GM23338 (cell line): ENCODE results near the gene ZNF844. TPM values are rescaled to one million over a fixed set of nuclear protein-coding genes. Genes with fewer than 3 reads are reported as not detected.

Experiments used
- ATAC-seq: fragments of 200-7000 bp; cut with Tn5 transposase; 3 replicates; pipeline ENCODE4 v1.9.1; 2020
- DNase-seq: peaks from one replicate; pipeline ENCODE4 v3.0.0-alpha.2; 2015; ENCODE audit warnings: low spot score
- H2AFZ ChIP-seq: fragments of 200-600 bp; sonication (generic); 2 replicates; pipeline ENCODE4 v1.8.0; 2016; ENCODE audit warnings: antibody characterized with exemption, mild to moderate bottlenecking, moderate library complexity
- H3F3A ChIP-seq: fragments of 200-600 bp; sonication (generic); replicated peaks from 2 replicates; pipeline ENCODE4 v1.8.0; 2017; ENCODE audit warnings: antibody characterized with exemption, mixed run types, low read depth
- H3K27ac ChIP-seq: fragments of 200-600 bp; sonication (generic); 2 replicates; pipeline ENCODE4 v1.6.1; 2016; ENCODE audit warnings: low read depth
- H3K27me3 ChIP-seq: fragments of 200-600 bp; sonication (generic); 2 replicates; pipeline ENCODE4 v1.8.0; 2016; ENCODE audit warnings: mild to moderate bottlenecking, mixed run types, moderate library complexity; ENCODE audit not compliant: insufficient read depth
- H3K36me3 ChIP-seq: fragments of 200-600 bp; sonication (generic); 2 replicates; pipeline ENCODE4 v1.8.0; 2016; ENCODE audit warnings: mild to moderate bottlenecking; ENCODE audit not compliant: insufficient read depth
- H3K4me1 ChIP-seq: fragments of 200-600 bp; sonication (generic); 2 replicates; pipeline ENCODE4 v1.8.0; 2016; ENCODE audit warnings: mild to moderate bottlenecking, moderate library complexity; ENCODE audit not compliant: insufficient read depth
- H3K4me2 ChIP-seq: fragments of 200-600 bp; sonication (generic); 2 replicates; pipeline ENCODE4 v1.7.1; 2017; ENCODE audit warnings: mixed run types
- H3K4me3 ChIP-seq: fragments of 200-600 bp; sonication (generic); 2 replicates; pipeline ENCODE4 v1.6.1; 2016; ENCODE audit warnings: mixed run types
- H3K79me2 ChIP-seq: fragments of 200-600 bp; sonication (generic); replicated peaks from 2 replicates; pipeline ENCODE4 v1.8.0; 2017; ENCODE audit warnings: mild to moderate bottlenecking; ENCODE audit not compliant: insufficient read depth
- H3K9me2 ChIP-seq: fragments of 200-600 bp; sonication (generic); 2 replicates; pipeline ENCODE4 v1.8.0; 2017; ENCODE audit not compliant: insufficient read depth
- H4K20me1 ChIP-seq: fragments of 200-600 bp; sonication (generic); replicated peaks from 2 replicates; pipeline ENCODE4 v1.8.0; 2017; ENCODE audit warnings: mild to moderate bottlenecking; ENCODE audit not compliant: insufficient read depth
- H3K27ac Mint-ChIP-seq: 2 replicates; pipeline ENCODE4 v1.8.0; 2020; ENCODE audit warnings: inconsistent platforms, mild to moderate bottlenecking, moderate library complexity, mixed read lengths
- H3K27me3 Mint-ChIP-seq: 3 replicates; pipeline ENCODE4 v1.8.0; 2022; ENCODE audit warnings: low read depth, mild to moderate bottlenecking, moderate library complexity, mixed read lengths, inconsistent platforms; ENCODE audit not compliant: insufficient read depth, poor library complexity
- H3K36me3 Mint-ChIP-seq: 3 replicates; pipeline ENCODE4 v1.8.0; 2021; ENCODE audit warnings: low read depth, mild to moderate bottlenecking, inconsistent platforms, moderate library complexity, mixed read lengths
- H3K4me1 Mint-ChIP-seq: 3 replicates; pipeline ENCODE4 v1.8.0; 2020; ENCODE audit warnings: mild to moderate bottlenecking, inconsistent platforms, mixed read lengths
- H3K4me3 Mint-ChIP-seq: 3 replicates; pipeline ENCODE4 v1.8.0; 2021; ENCODE audit warnings: moderate library complexity, mild to moderate bottlenecking, inconsistent platforms, mixed read lengths
- H3K9me3 Mint-ChIP-seq: 3 replicates; pipeline ENCODE4 v1.8.0; 2020; ENCODE audit warnings: moderate library complexity, mild to moderate bottlenecking, inconsistent platforms, mixed read lengths
- CREB1 ChIP-seq: fragments of 250-450 bp; sonication (Bioruptor Pico); IDR thresholded peaks from 2 replicates; pipeline ENCODE4 v1.5.0; 2020; ENCODE audit warnings: low read depth, mild to moderate bottlenecking, moderate library complexity
- EZH2 ChIP-seq: fragments of 200-600 bp; sonication (generic); IDR thresholded peaks from one replicate; pipeline ENCODE4 v1.8.0; 2017; ENCODE audit warnings: antibody characterized with exemption, mild to moderate bottlenecking, low read depth; ENCODE audit not compliant: unreplicated experiment
- EZH2phosphoT487 ChIP-seq: fragments of 200-600 bp; sonication (generic); IDR thresholded peaks from one replicate; pipeline ENCODE4 v1.8.1; 2018; ENCODE audit warnings: antibody characterized with exemption; ENCODE audit not compliant: unreplicated experiment
- JUNB ChIP-seq: IDR thresholded peaks from one replicate; pipeline ENCODE4 v1.6.1; 2016; ENCODE audit warnings: antibody characterized with exemption; ENCODE audit not compliant: unreplicated experiment
- NANOG ChIP-seq: IDR thresholded peaks from 2 replicates; pipeline ENCODE4 v1.6.1; 2016; ENCODE audit warnings: antibody characterized with exemption, borderline replicate concordance
- polyA plus RNA-seq: library from polyadenylated mRNA; unstranded; fragments of >200 nt; fragmentation: Nextera tagmentation; extraction: Ambion mirVana; gene quantifications from 2 replicates; pipeline ENCODE4 v1.2.1, GENCODE V29; 2016
- total RNA-seq: library from RNA; depleted of rRNA; stranded (reverse); fragments of >200 nt; shearing (Covaris generic); gene quantifications from 2 replicates; pipeline ENCODE4 v1.2.3, GENCODE V29; 2014
- TF ChIP-seq, protein P1 (sequence below): fragments of 250-450 bp; sonication (Bioruptor Pico); IDR thresholded peaks from 2 replicates; pipeline ENCODE4 v1.5.0; 2020; ENCODE audit warnings: mild to moderate bottlenecking, moderate library complexity
- TF ChIP-seq, protein P2 (sequence below), 2 experiments: fragments of 200-600 bp in 1 of 2; sonication (generic) in 1 of 2; conservative IDR thresholded peaks; 2 replicates each; pipeline versions ENCODE4 v1.5.1 to v1.6.1; 2016 to 2017; ENCODE audit warnings: antibody characterized with exemption in 2 of 2, low read depth in 2 of 2, mild to moderate bottlenecking in 2 of 2, moderate library complexity in 1 of 2

ZNF844 gene
- total and polyA plus RNA-seq, 2 experiments from 2014 or later: 2.1 to 10.5 TPM

DNA sequence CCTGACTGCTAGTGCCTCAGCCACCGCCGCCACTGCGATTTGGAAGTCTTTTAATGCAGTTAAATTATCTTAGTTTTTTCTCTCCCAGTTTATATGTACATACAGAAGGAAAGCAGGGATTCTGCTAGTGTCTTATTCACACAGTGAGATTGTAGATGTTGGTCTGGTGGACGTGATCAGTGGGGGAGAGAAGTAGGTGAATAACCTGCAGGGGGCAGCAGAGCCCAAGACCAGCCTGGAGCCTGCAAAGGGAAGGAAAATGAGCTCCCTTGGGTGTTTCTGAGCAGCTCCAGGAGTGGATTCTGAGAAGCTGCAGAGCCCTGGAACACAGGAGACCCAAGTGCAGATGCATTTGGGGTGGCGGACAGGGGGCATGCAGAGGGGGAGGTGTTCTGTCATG lies 26.3 kb downstream of the ZNF844 start:
- Histone ChIP-seq H3K9me2 (no peaks in the 10 kb centered on the region), H2AFZ (peak overlapping the region; percentile 16; the same call in 1 of the 2 replicates), H3K27me3 (no peaks in the 10 kb centered on the region), H3F3A (no peaks in the 10 kb centered on the region; the same call in 1 of the 2 replicates), H3K4me1 (0 out of 2 replicates have a peak, but pooled peaks cover 3% of the 10 kb centered on the region), H4K20me1 (no peaks in the 10 kb centered on the region; the same call in none of the 2 replicates), H3K27ac (no peak overlapping the region), H3K79me2 (peaks cover 32% of the 10 kb centered on the region), H3K36me3 (peaks cover 16% of the 10 kb centered on the region), H3K4me3 (no peak overlapping the region), H3K4me2 (no peak overlapping the region)
- Mint-ChIP-seq H3K4me3 (no peak overlapping the region), H3K4me1 (no peaks in the 10 kb centered on the region; the same call in 2 of the 3 replicates), H3K27me3 (peaks cover 13% of the 10 kb centered on the region), H3K36me3 (peaks cover 52% of the 10 kb centered on the region), H3K9me3 (peaks cover 94% of the 10 kb centered on the region), H3K27ac (no peak overlapping the region)
- peak; percentile 71 for DNase-seq
- peak; percentile 41; the same call in 2 of the 3 replicates for ATAC-seq
- TF ChIP-seq CREB1 (CRISPR knock-in tag) (no peak), EZH2phosphoT487 (no peak), JUNB (no peak), EZH2 (no peak), NANOG (no peak)
- TF ChIP-seq, protein P1, sequence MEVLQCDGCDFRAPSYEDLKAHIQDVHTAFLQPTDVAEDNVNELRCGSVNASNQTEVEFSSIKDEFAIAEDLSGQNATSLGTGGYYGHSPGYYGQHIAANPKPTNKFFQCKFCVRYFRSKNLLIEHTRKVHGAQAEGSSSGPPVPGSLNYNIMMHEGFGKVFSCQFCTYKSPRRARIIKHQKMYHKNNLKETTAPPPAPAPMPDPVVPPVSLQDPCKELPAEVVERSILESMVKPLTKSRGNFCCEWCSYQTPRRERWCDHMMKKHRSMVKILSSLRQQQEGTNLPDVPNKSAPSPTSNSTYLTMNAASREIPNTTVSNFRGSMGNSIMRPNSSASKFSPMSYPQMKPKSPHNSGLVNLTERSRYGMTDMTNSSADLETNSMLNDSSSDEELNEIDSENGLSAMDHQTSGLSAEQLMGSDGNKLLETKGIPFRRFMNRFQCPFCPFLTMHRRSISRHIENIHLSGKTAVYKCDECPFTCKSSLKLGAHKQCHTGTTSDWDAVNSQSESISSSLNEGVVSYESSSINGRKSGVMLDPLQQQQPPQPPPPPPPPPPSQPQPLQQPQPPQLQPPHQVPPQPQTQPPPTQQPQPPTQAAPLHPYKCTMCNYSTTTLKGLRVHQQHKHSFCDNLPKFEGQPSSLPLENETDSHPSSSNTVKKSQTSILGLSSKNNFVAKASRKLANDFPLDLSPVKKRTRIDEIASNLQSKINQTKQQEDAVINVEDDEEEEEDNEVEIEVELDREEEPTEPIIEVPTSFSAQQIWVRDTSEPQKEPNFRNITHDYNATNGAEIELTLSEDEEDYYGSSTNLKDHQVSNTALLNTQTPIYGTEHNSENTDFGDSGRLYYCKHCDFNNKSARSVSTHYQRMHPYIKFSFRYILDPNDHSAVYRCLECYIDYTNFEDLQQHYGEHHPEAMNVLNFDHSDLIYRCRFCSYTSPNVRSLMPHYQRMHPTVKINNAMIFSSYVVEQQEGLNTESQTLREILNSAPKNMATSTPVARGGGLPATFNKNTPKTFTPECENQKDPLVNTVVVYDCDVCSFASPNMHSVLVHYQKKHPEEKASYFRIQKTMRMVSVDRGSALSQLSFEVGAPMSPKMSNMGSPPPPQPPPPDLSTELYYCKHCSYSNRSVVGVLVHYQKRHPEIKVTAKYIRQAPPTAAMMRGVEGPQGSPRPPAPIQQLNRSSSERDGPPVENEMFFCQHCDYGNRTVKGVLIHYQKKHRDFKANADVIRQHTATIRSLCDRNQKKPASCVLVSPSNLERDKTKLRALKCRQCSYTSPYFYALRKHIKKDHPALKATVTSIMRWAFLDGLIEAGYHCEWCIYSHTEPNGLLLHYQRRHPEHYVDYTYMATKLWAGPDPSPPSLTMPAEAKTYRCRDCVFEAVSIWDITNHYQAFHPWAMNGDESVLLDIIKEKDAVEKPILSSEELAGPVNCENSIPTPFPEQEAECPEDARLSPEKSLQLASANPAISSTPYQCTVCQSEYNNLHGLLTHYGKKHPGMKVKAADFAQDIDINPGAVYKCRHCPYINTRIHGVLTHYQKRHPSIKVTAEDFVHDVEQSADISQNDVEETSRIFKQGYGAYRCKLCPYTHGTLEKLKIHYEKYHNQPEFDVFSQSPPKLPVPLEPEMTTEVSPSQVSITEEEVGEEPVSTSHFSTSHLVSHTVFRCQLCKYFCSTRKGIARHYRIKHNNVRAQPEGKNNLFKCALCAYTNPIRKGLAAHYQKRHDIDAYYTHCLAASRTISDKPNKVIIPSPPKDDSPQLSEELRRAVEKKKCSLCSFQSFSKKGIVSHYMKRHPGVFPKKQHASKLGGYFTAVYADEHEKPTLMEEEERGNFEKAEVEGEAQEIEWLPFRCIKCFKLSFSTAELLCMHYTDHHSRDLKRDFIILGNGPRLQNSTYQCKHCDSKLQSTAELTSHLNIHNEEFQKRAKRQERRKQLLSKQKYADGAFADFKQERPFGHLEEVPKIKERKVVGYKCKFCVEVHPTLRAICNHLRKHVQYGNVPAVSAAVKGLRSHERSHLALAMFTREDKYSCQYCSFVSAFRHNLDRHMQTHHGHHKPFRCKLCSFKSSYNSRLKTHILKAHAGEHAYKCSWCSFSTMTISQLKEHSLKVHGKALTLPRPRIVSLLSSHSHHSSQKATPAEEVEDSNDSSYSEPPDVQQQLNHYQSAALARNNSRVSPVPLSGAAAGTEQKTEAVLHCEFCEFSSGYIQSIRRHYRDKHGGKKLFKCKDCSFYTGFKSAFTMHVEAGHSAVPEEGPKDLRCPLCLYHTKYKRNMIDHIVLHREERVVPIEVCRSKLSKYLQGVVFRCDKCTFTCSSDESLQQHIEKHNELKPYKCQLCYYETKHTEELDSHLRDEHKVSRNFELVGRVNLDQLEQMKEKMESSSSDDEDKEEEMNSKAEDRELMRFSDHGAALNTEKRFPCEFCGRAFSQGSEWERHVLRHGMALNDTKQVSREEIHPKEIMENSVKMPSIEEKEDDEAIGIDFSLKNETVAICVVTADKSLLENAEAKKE: no peak
- TF ChIP-seq, protein P2, sequence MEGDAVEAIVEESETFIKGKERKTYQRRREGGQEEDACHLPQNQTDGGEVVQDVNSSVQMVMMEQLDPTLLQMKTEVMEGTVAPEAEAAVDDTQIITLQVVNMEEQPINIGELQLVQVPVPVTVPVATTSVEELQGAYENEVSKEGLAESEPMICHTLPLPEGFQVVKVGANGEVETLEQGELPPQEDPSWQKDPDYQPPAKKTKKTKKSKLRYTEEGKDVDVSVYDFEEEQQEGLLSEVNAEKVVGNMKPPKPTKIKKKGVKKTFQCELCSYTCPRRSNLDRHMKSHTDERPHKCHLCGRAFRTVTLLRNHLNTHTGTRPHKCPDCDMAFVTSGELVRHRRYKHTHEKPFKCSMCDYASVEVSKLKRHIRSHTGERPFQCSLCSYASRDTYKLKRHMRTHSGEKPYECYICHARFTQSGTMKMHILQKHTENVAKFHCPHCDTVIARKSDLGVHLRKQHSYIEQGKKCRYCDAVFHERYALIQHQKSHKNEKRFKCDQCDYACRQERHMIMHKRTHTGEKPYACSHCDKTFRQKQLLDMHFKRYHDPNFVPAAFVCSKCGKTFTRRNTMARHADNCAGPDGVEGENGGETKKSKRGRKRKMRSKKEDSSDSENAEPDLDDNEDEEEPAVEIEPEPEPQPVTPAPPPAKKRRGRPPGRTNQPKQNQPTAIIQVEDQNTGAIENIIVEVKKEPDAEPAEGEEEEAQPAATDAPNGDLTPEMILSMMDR (conservative IDR thresholded peaks at IDR 0.05; ENCODE audit: low read depth in 2 of 2): peak; percentile 82 to 88
